Endothelial cell of hepatic sinusoid (primary cell): Measurements from ENCODE around the gene ZNF304.
"Not testable (repeated sequence)": the region's sequence is repeated elsewhere in the genome, so short reads cannot be mapped to it uniquely, and the experiment has no call there.

Experiments
- in situ Hi-C: cut with HindIII; loops from 2 replicates; pipeline ENCODE4 v1.10.0; 2017; ENCODE audit warnings: low sequenced_read_pairs

ZNF304 gene

DNA sequence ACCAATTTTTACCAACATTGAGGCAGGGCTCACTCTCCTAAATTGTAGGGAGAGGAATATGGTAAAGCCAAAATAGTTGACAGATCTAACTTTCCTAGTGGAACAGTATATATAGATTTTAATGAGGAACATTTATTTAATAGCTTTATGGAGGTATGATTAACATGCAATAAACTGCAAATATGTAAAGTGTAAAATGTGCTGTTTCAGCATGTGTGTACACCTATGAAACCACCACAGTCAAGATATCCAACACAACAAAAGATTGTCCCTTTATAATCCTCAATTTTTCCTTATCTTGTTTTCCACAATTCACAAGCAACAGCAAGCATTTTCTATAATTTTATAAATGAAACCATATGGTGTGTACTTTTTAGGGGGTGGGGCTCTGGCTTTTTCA is 8.2 kb downstream of the ZNF304 start:
- in situ Hi-C loops, result no loop called here

DNA sequence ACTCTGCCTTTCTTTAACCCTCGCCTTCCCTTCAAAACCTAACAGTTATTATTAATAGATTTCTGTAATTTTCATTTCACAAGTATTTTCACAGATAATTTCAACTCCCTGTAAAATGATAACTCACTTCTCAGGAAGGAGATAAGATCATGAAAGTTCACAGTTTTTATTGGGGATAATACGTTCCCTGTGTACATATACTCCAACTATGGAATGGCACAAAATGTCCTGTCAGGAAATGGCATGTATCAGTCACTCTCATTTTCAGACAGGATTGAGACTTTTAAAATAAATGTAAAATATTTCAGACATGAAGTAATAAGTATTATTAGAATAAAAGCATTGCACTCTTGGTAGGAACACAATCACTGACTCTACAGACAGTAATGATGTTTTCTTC is 11.3 kb downstream of the ZNF304 start:
- in situ Hi-C loops, result no loop called here

DNA sequence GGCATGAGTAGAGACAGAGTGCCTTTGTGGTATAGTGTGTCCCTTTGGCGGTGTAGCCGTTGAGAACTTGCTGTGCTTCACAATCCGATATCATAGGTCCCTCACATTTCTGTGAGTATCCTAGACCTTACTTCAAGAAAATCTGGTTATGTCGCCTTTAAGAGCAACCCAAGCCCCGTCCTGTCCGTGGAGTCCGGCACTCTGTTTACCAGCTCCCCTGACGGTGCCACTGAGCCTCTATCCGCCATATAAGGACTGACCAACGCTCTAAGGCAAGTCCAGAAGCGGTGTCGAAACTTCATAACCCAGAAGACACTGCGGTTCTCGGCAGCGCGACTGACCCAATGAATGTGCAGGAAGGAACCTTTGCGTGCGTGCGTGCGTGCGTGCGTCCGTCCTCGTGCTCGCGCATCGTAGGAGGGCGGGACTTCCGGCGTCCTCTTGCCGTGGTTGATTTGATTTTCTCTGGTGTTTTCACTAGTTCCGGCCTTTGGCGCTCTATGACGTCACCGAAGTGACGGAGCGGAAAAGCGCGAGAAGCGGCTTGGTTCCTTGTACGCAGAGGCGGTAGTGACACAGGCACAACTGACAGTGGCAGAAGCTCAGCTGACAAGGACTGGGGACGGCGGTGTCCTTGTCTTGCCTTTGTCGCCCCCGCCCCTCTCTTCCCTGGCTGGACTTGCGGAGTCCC is 12.1 kb downstream of the ZNF304 start, which contains the start of the genes TRAPPC2B and ZNF547:
Gene TRAPPC2B, plus strand, starts transcription at position 555 of the 691 bp plus-strand sequence. CDS start 1,283 bp downstream, outside the sequence.
Gene ZNF547, plus strand, starts transcription at position 555 of the 691 bp plus-strand sequence. CDS start 5,005 bp downstream, outside the sequence.
- in situ Hi-C loops, result no loop called here

DNA sequence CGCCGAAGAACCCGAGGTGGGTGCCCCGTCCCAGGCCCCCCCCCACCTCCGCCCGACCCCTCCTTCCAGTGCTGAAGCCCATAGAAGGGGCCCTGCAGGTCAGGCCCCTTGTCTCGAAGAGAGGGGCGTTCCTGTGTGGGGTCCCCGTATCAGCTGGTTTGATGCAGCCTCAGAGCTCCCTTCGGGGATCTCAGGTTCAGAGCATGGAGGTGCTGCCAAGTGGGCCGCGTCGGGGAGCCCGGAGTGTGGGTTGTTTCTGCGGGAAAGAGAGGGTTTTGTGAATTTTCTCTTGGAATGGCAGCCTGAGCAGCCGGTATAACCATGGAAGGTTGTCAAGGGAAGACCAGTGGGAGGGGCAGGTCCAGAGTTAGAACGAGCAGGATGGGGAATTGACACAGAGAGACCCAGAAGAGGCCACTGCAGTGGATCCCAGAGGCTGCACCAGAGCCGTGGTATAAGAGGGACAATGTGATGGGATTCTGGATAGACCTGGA is 12.7 kb downstream of the ZNF304 start:
- in situ Hi-C loops, result no loop called here

DNA sequence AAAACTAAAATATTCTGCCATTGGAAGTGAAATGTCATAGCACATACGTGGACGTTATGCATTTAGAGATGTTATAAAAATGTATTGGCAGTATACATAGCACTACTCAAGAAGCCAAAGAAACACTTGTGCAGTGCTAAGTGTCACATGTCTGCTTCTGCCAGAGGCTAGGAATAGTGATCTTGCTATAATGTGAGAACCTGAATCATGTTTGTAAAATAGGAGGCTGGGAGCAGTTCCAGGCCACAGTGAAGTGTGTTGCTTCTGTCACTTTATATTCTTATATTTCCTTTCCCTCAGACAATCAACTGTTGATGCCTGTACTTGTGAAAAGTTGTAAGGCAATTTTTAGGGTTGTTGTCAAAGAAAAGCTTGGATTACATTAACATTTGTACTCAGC is 15.7 kb downstream of the ZNF304 start:
- in situ Hi-C loops, result no loop called here

DNA sequence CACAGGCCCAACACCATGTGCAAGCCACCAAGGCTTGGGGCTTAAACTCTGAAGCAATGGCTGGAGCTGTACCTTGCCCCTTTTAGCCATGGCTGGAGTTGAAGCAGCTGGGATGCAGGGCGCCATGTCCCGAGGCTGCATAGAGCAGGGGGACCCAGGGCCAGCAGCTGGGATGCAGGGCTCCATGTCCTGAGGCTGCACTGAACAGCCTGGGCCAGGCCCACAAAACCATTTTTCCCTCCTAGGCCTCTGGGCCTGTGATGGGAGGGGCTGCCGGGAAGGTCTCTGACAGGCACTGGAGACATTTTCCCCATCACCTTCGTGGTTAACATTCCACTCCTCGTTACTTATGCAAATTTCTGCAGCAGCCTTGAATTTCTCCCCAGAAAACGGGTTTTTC is 23.1 kb downstream of the ZNF304 start:
- in situ Hi-C loops, result no loop called here

DNA sequence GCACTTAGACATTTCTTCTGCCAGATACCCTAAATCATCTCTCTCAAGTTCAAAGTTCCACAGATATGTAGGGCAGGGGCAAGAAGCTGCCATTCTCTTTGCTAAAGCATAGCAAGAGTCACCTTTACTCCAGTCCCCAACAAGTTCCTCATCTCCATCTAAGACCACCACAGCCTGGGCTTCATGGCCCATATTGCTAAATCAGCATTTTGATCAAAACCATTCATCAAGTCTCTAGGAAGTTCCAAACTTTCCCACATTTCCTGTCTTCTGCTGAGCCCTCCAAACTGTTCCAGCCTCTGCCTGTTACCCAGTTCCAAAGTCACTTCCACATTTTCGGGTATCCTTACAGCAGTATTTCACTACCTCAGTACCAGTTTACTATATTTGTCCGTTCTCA is 23.6 kb downstream of the ZNF304 start:
- in situ Hi-C loops, result not testable (repeated sequence)

GRCh38 chr19:57376151-57376550 is 25.1 kb downstream of the ZNF304 start:
- in situ Hi-C loops, result no loop called here

DNA sequence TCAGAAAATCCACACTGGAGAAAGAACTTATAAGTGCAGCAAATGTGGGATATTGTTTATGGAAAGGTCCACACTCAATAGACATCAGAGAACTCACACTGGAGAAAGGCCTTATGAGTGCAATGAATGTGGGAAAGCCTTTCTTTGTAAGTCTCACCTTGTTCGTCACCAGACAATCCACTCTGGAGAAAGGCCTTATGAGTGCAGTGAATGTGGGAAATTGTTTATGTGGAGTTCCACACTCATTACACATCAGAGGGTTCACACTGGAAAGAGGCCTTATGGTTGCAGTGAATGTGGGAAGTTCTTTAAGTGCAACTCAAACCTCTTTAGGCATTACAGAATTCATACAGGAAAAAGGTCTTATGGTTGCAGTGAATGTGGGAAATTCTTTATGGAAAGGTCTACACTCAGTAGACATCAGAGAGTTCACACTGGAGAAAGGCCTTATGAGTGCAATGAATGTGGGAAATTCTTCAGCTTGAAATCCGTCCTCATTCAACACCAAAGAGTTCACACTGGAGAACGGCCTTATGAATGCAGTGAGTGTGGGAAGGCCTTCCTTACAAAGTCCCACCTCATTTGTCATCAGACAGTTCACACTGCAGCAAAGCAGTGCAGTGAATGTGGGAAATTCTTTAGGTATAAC is 26.6 kb downstream of the ZNF304 start:
- in situ Hi-C loops, result no loop called here

DNA sequence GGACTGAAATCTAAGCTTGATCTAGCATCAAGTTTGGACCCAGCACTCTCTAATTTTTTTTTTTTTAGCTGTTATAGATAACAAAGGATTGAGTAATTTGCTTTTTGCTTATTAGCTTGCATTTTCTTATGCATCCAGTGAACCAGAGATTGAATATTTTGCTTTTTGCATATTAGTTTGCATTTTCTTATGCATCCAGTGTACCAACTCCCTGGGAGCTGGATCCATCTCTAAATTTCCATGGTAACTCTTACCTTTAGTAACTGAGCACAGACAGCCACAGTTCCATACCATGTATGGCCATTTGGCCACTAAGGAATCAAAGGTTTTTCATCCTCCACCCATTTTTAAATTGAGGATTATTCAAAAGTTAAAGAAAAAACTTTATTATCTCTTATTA is 29.9 kb downstream of the ZNF304 start:
- in situ Hi-C loops, result loop anchor here (5.0 to 10.0 kb wide), 2 partner anchors 54 to 136 kb away; partner anchors contain the start of gene ZNF805

GRCh38 chr19:57382806-57383488 is 31.9 kb downstream of the ZNF304 start:
- in situ Hi-C loops, result loop anchor here (5.0 to 10.0 kb wide), 2 partner anchors 56 to 138 kb away; partner anchors contain the start of gene ZNF805

- in situ Hi-C loops, result loop anchor here (10.0 kb wide), 1 partner anchor 144 kb away; the partner anchor contains the start of gene ZNF805
Measured at GRCh38 chr19:57389194-57389729, 38.2 kb downstream of the ZNF304 start.

DNA sequence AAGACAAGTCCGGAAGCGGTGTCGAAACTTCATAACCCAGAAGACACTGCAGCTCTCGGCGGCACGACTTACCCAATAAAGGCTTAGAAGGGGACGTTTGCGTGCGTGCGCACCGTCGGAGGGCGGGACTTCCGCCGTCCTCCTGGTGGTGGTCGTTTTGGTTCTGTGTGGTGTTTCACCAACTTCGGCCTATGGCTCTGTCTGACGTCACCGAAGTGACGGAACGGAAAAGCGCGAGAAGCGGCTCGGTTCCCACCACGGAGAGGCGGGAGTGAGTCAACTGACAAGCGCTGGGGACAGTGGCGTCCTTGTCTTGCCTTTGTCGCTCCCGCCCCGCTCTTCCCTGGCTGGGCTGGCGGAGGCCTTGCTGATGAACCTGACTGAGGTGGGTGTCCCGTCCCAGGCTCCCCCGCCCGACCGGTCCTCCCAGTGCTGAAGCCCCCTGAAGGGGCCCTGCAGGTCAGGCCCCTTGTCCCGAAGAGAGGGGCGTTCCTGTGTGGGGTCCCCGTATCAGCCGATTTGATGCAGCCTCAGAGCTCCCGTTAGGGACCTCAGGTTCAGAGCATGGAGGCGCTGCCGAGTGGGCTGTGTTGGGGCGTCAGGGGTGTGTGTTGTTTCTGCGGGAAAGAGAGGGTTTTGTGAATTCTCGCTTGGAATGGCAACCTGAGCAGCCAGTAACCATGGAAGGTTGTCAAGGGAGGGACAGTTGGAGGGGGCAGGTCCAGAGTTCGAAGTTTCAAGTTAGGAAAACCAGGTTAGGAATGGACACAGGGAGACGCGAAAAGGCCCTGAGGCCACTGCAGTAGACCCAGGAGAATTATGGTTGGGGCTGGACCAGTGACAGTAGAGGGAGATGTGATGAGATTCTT is 38.9 kb downstream of the ZNF304 start, which contains the start of gene ZNF548:
Gene ZNF548, plus strand, starts transcription at position 125 of the 869 bp plus-strand sequence. Its CDS starts 246 bp downstream, at position 371.
- in situ Hi-C loops, result loop anchor here (10.0 kb wide), 1 partner anchor 145 kb away; the partner anchor contains the start of gene ZNF805

GRCh38 chr19:57395710-57396109 is 44.6 kb downstream of the ZNF304 start:
- in situ Hi-C loops, result no loop called here

- in situ Hi-C loops, result no loop called here
Measured at GRCh38 chr19:57398868-57399267, 47.8 kb downstream of the ZNF304 start.

DNA sequence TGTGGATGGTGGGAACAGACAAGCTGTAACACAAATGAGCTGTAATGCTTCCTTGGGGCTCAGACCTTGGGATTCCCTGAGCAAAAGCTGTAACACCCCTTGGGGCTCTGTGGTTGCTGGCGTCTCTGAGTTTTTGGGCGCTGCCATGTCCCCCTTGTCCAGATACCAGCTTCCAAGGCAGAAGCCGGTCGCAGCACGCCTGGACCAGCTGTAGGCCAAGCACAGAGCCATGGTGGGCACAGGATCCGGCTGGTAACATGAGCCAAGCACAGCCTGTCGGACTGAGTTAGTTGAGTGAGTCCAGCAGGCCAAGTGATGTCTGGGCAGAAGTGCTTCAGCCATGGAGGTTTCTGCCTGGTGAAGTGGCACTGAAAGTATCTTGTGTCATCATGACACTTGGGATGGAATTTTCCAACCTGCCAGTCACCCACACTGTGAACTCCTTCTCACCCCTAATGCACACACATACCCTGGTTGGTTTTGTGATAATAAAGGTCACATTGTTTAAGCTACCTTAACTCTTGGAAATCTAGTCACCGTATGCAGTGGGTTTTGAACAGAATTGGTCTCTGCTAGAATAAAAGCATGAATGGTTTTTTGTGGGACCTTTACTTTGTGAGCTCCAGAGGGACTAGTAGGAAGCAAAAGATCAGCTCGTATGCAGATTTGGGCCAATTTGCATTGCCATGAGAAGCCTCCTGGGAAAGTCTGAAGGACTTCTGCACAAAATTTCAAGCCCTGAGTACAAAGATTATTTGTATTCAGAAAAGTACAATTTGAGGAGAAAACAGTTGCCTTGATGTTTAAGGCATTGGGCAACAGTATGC is 52.9 kb downstream of the ZNF304 start:
- in situ Hi-C loops, result no loop called here

DNA sequence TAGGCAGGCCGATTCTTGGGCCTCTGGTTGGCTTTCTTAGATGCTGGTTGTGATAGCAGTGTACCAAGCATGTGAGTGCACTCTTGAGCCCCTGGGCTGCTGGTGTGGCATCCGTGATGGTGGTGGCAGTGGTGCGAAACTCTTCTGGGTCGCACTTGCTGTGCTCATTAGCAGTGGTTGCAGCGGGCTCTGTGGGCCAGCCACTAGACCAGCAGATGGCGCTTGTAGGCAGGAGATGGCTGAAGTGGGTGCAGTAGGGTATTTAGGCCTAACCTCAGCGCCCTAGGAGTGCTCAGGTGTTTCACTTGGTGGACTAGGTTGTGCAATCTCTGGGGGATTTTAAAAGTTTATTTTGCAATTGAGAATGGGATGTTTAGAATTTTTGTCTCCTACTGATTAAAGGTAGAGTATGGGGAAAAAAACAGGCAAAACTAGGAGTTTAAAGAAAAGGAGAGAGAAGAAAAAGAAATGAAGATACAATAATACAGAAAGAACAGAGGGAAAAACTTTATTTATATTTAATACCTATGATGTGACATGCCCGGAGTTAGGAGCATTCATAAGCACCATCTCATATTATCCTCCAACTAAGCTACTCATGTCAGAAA is 55.5 kb downstream of the ZNF304 start:
- in situ Hi-C loops, result no loop called here
